Loucy (cell line): ENCODE results near the gene TTC29.

Experiments used
- CTCF ChIP-seq: fragments of 200-600 bp; sonication (generic); conservative IDR thresholded peaks from 2 replicates; pipeline ENCODE4 v1.5.1; 2014; ENCODE audit warnings: mild to moderate bottlenecking, antibody characterized with exemption, low read length
- EZH2phosphoT487 ChIP-seq: fragments of 200-600 bp; IDR thresholded peaks from 2 replicates; pipeline ENCODE4 v1.6.1; 2018; ENCODE audit warnings: antibody characterized with exemption, mild to moderate bottlenecking, moderate library complexity, borderline replicate concordance

DNA sequence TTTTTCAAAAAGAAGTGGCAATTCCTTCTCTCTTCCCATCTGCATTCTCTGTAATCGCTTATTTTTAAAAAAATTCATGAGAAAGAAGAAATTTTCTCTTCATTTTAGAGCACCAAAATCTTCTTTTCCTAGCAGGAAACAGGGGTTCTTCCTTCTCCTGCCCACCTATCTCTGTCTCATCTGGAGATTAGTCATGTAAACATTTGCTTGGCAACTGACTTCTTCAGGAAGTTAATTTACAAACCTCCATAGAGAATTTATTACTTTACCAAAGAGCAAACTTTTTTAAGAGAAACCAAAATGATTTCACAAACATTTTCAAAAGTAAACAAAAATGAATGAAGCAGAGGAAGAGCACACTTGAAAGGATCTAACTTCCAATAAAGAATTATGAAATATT, 13.5 kb downstream of the TTC29 start:
- TF ChIP-seq CTCF (no peak), EZH2phosphoT487 (no peak)
